NCI-H1105 treated with DMSO at 0.1 percent for 48 hours (cell line): ENCODE measurements around the gene HS3ST3A1.

Experiments
- DNase-seq: peaks from one replicate; lab custom pipeline; 2025; lab: John Stamatoyannopoulos, UW

HS3ST3A1 gene

DNA sequence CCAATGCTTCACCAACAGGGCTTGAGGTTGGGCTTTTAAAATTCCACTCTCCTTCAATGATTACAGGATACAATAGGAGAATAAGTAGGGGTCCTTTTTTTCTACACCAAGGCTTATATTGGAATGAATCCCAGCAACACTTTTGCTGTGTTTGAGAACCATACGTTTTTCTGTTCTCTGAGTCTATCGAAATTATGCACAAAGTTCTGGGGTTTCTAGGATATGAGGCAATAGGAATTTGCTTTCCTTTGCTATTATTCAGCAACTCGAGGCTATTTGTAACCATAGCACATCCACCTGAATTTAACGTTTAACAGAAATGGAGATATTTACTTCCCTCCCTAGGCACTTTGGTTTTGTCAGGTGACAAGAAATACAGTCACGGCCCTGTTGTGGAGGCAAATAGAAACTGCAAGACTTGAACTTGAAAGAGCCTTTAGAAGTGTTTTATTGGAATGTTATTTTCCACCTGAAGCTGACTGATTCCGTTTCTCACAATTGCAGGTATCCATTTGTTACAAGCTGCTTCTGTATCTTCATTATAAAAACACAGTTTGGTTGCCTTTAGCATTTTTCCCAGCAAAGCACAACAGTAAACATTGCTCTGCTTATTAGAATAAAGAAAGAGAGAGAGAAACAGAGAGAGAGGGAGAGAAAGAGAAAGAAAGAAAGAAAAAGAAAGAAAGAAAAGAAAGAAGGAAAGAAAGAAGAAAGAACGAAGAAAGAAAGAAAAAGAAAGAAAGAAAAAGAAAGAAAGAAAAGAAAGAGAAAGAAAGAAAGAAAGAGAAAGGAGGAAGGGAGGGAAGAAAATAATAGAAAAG, 109.6 kb downstream of the HS3ST3A1 start:
- DNase-seq, result no peak

GRCh38 chr17:13491491-13491890, 110.2 kb downstream of the HS3ST3A1 start:
- DNase-seq, result no peak

- no peak for DNase-seq
These were observed 110.7 kb downstream of the HS3ST3A1 start for GRCh38 chr17:13490906-13491482.

DNA sequence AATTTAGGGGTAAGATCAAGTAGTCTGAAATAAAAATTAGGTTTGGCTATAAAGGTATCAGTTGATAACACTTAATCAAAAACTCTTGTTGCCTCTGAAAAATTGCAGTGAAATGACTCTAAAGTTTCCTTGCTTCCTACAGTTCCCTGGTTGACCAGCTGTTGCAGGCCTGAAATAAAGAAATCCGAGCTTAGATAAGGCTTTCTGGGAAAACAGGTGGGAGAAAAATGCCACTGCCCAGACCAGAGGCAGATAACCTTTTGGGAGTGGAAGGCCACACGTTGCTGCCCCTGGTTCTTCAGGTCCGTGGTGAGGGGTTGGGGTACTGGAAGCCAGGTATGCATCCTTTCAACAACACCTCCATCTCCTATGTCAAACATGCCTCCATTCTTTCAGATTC, 111.3 kb downstream of the HS3ST3A1 start:
- DNase-seq, result no peak

DNA sequence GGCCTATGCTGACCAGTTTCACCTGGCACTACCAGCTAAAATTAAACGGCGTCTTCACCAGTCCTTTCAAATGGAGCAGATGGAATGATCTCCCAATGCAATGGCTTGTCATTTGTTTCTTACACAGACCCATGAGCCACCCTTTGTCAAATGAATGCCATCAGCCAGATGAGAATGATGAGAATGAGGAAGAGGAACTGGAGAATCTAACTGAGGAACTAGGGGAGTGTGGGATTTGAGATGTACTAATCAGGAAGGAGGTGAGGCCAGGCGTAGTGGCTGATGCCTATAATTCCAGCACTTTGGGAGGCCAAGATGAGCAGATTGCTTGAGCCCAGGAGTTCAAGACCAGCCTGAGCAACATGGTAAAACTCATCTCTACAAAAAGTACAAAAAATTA, 116.4 kb downstream of the HS3ST3A1 start:
- DNase-seq, result no peak

DNA sequence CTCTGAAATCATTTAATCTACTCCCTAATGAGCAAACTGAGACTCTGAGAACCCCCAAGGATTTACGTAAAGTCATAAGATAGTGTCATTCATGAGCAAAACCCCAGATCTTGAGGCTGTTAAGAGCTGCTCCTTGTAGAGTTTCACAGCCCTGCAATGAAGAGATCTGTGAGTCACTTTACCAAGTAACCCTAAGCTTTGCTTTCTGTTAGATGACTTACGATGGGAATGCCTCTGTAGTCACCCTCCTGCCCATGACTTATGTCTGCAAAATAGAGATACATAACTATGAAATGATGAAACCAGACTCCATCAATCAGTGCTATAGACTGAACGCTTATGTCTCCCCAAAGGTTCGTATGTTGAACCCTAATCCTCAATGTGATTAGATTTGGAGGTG, 117.7 kb downstream of the HS3ST3A1 start:
- no peak for DNase-seq

DNA sequence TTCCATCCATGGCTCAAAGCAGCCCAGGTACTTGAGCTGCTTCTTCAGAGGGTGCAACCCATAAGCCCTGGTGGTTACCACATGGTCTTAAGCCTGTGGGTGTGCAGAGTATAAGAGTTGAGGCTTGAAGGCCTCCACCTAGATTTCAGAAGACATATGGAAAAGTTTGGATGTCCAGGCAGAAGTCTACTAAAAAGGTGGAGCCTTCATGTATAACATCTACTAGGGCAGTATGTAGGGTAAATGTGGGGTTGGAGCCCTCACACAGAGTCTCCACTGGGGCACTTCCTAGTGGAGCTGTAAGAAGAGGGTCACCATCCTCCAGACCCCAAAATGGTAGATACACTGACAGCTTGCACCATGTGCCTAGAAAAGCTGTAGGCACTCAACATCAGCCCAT, 120.9 kb downstream of the HS3ST3A1 start:
- no peak for DNase-seq

- DNase-seq, result no peak
These were observed 123.4 kb downstream of the HS3ST3A1 start for GRCh38 chr17:13478326-13478830.

DNA sequence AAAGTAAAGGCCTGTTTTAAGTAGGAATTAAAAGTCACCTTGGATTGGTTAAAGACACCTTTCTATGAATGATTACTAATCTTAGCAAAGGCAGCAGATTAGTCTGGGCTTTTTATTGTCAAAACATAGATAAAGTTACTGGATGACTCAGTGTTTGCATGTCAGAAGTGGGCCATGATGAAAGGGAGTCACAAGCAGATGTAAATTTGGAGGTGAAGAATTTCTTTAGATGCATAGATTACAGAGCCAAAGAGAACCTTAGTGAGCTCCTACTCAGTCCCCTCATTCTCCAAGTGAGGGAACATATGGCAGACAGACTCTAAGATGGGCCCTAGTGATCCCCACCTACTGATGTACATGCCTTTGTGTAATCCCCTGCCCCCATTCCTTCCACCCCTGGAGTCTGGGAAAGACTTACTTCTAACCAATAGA, 124.5 kb downstream of the HS3ST3A1 start:
- DNase-seq, result no peak

DNA sequence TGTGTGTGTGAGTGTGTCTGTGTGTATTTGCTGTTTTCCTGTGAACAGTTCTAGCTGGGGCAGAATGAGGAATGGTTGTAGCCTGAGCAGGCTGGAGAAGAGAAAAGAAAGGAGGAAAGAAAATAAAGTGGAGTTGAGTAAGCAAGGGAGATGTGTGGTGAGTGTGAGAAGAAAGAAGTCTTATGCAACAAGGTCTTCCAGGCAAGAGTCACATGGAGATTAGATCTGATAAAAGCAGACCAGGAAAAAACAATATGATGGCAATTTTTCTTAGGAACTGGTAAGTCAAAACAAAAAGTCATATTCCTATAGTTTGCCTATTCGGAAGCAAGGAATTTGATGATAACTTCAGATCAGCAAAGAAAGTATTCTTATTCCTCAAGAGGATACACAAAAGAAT, 125.0 kb downstream of the HS3ST3A1 start:
- DNase-seq, result no peak

DNA sequence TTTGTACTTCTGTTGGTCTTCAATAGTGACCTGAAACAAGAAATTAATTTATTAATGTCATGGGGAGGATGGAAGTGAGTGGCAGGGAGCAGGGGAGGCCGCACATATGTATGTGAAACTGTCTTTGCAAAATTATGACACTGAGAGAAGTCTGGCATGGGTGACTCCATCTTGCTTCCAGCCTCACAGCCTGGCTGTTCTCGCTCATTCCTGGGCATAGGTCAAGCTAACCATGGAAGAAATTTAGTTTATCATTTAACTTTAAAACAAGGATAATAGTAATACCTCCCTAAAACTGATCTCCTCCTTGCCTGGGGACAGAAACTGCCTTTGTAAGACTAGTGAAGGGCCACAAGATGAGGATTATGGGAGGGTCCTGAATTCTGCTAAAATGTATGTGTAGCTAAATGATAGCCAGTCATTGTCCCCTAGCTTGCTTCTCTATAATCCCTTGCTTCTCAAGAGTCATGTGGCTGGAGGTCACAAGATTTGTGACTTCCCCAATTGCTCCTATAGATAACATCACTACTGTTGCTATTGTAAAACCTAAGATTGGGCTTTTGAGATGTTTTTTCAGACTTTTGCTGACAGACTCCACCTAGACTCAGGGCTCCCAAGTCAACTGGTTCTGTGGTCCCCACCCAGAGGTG, 126.0 kb downstream of the HS3ST3A1 start:
- no peak for DNase-seq

DNA sequence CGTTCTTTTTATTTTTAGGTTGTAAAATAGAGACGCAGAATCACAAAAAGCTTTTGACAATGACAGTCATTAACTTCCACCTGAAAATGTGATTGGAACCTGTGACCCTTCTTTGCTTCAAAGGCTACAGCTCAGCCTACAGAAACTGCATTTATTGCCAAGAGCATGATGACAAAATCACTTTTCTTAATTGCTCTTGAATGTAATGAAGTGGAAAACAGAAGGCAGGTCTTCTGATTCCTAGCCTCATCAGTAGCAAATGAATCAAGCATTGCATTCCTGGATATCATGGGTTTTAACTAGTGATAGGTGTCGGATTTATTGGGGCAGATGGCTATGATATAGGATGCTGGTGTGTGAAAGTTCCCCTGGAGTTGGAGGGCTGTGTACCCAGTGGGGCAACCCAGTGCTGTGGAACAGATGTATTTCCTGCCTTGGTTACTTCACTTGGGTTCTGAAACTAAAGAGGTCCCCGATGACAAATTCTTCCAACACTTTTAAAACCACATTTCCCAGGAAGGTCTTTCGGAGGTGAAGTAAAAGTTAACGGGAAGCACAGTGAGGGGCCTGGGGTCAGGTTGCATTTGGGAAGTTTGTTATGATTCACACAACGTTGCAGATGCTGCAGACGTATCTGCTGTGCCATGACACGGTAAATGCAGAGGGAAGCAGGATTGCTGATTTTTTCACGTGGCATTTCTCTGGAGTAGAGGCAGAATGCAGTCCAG, 127.5 kb downstream of the HS3ST3A1 start:
- no peak for DNase-seq

DNA sequence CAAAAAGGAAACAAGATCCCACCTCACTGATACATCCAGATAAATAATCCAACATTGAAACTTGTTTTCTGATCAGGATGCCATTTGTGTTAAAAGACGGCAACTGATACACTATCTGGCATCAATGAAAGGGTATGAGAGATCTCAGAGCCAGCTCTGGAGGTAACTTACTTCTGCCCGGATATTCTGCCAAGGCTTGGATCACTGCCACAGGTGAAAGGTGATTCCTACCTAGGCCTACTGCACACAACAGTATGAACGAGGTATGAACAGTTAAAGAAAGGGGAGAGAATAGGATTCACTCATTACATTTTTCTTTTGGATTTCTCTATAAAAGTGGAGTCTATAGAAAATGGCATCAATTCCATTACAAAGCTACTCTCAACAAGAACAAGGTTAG, 136.1 kb downstream of the HS3ST3A1 start:
- no peak for DNase-seq

DNA sequence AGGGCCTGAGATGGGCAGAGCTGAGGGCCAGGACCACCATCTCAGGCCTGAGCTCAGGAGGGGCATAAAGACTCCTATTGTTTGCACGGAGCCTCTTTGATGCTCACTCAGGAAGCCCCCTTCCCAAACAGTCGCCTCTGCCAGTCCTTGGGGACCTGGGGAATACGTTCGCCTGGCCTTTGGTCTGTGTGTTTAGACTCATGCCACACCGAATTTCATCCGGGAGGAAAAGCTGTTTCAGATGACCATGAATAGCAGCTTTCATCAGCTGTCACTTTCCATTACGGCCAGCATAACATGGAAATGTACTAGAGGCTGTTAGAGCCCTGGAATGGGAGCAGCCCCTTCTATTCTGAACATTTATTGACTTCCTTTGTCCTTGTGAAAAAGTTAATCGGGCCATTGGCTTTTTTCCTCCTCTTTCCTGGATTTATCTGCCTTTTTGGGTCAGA, 139.0 kb downstream of the HS3ST3A1 start:
- no peak for DNase-seq

GRCh38 chr17:13462146-13462545, 139.6 kb downstream of the HS3ST3A1 start:
- no peak for DNase-seq

- DNase-seq, result no peak
These were observed 141.3 kb downstream of the HS3ST3A1 start for GRCh38 chr17:13460261-13461000.

DNA sequence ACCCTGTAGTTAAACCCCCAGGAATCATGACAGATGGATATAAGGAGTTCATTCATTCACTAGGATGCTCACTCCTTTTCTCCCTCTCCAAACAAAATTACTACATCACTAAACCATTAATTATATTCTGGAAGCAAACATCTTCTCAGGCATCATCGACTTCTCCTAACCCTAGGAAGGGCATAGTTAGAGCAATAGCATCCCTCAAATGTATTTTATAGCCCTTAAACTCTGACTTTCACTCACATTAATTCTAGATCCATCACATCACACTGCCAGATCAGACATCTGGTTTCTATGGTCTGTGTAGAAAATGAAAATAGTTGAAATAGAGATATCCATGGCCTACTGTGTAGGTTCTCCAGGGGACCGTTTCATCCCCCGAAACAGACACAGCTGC, 143.9 kb downstream of the HS3ST3A1 start:
- no peak for DNase-seq
